ENCODE measurements around the gene PAXIP1.
"Not testable (repeated sequence)": the region's sequence is repeated elsewhere in the genome, so short reads cannot be mapped to it uniquely, and the experiment has no call there.

The PAXIP1 gene

DNA sequence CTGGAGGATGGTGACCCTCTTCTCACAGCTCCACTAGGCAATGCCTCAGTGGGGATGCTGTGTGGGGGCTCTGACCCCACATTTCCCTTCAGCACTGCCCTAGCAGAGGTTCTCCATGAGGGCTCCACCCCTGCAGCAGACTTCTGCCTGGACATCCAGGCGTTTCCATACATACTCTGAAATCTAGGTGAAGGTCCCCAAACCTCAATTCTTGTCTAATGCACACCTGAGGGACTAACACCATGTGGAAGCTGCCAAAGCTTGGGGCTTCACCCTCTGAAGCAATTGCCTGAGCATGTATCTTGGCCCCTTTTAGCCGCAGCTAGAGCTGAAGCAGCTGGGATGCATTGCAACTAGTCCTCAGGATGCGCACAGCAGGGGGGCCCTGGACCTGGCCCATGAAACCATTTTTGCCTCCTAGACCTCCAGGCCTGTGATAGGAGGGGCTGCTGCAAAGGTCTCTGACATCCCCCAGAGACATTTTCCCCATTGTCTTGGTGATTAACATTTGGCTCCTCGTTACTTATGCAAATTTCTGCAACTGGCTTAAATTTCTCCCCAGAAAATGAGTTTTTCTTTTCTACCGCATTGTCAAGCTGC, 68.5 kb downstream of the PAXIP1 start:
- not testable (repeated sequence) for DNase-seq

DNA sequence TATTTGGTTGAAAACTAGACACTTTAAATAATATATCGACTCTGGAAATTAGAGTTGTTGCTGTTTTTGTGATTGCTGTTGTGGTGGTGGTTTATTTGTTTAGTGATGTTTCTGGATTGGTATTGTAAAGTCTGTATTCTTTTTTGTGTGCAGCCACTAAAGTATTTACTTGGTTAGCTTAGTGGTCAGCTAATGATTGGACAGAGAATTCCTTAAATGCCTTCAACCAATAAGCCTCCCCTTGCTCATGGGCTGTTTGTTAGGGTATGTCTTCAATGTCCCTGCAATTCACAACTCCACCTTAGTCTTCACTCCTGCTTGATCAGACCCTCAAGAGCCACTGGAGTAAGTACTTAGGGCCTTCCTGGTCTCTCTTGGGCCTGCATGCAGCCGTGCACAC, 71.0 kb downstream of the PAXIP1 start:
- DNase-seq, result no peak

DNA sequence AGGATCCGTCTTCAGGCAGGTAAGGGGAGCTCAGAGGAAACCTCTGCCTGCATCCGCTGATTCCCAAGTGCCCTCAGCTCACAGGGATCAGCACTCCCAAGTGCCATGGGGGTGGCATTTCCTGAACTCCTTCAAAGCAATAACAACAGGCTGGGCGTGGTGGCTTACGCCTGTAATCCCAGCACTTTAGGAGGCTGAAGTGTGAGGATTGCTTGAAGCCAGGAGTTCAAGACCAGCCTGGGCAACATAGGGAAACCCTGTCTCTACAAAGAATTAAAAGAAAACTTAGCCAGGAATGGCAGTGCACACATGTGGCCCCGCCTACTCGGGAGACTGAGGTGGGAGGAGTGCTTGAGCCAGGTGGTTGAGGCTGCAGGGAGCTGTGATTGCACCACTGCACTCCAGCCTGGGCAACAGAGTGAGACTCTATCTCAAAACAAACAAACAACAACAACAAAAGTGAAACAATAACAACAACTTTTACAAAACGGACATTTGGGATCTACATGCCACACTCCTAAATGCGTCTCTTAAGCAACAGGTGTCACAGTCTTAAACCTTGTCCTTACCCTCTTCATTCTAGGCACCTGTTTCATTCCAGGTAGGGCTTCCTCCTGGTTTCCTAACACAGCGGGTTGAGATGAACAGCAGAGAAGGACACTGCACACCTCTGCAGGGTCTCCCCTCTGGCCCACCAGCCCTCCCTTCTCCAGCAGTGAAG, 73.8 kb downstream of the PAXIP1 start:
- no peak for DNase-seq

DNA sequence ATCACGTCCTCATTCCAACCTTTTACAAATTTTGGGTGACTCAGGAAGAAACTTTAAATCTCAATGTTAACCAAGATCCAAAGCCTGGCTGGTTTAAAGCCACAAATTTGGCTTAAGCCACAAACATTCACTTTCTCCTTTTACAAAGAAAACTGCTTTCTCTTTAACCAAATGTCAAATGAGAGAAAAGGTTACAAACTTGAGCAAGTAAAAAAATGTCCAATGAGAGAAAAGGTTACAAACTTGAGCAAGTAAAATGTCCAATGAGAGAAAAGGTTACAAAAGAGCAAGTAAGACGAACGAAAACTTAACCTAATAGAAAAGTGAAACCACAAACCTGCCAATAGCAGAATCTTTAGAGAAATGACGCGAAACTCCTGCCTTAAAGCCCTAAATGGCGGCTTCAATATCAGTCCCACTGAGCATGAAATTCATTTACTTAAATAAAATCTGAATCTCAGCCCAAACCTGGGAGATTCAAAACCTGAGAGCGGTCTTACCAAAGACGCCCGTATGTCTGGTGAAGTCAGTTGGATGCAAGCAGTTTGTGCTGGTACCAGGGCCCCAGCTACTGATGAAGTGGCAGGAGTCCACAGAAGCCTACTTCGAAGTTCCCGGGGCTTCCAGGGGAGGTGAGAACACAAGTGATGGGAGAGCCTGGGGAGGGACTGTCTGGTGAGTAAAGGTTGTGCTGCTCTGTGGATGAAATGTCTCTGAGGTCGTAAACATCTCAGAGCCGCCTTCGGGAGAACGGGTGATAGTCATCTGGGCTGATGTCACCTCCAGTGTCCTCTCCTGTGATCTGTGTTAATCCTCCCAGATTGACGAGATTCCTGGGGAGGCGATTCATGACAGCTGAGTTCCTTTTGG, 74.6 kb downstream of the PAXIP1 start:
- DNase-seq, result peak; percentile 96

- DNase-seq, result peak; percentile 95
Observed at GRCh38 chr7:154927624-154928125, 75.2 kb downstream of the PAXIP1 start.

DNA sequence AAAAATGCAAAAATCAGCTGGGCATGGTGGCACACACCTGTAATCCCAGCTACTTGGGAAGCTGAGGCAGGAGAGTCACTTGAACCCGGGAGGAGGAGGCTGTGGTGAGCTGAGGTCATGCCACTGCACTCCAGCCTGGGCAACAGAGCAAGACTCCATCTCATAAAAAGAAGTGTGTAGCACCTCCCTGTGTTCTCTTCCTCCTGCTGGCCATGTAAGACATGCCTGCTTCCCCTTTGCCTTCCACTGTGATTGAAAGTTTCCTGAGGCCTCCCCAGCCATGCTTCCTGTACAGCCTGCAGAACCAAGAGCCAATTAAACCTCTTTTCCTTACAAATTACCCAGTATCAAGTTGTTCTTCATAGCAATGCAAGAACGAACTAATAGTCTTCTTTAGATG, 80.5 kb downstream of the PAXIP1 start:
- DNase-seq, result not testable (repeated sequence)

DNA sequence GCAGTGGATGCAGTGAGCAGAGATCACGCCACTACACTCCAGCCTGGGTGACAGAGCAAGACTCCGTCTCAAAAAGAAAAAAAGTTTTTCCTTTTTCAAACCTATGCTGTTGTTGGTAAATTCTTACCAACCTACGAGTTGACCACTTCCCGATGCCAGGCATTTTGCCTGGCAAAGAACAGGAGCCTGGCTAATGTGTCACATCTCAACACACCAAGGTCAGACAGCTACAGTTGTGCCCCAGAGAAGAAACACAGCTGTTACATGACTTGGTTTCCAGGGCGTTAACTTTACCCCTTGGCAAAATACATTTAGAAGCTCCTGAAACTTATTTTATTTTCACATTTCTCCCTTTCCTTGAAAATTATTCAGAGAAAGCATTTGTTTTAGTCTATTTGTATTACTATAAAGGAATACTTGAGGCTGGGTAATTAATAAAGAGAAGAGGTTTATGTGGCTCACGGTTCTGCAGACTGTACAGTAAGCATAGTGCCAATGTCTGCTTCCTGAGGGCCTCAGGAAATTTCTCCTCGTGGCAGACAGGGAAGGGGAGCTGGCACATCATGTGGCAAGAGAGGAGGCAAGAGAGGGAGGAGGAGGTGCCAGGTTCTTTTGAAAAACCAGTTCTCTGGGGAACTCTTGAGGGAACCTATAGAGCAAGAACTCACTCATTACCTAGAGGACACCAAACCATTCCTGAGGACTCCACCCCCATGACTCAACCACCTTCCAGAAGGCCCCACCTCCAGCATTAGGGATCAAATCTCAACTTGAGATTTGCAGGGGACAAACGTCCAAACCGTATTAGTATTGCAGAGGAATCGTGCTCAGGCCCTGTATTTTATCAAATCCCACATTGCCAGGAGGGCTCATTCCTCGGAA, 83.3 kb downstream of the PAXIP1 start:
- DNase-seq, result no peak

DNA sequence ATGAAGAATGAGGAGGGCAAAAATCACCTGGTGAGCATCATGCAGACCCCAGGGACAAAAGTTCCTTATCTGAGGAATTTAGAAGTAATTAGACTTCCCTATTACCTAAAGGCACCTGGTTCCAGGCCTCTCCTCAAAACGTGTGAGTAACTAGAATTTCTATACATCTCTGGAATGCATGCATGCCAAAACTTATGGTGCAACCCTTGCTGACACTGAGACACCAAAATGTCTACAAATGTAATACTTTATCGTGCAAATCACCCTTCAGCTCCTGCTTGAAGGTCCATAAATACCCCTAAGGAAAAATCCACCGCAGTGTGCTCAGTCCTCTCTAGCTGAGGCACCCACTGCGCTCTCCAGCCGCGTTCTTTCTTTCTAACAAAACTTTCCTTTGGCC, 84.2 kb downstream of the PAXIP1 start:
- no peak for DNase-seq

GRCh38 chr7:154918266-154918665, 84.7 kb downstream of the PAXIP1 start:
- no peak for DNase-seq

DNA sequence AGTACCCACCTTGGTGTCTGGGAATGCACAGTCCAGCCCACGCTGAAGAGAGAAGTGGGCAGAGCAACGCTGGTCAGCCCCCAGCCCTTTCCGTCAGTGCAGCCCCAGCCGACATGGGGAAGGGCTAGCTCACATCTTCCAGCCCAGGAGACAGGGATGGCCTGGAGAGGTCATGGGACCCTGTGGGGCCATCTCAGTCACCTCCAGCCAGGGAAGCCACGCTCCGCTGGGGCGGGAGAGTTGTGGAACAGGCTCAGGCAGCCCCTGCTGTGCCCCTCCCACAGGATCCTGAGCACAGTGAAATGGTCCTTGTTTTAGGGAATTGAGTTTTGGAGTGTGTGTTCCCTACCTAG, 85.1 kb downstream of the PAXIP1 start:
- no peak for DNase-seq

GRCh38 chr7:154916856-154917807, 85.8 kb downstream of the PAXIP1 start:
- DNase-seq, result no peak

GRCh38 chr7:154916381-154916780, 86.5 kb downstream of the PAXIP1 start:
- DNase-seq, result no peak

DNA sequence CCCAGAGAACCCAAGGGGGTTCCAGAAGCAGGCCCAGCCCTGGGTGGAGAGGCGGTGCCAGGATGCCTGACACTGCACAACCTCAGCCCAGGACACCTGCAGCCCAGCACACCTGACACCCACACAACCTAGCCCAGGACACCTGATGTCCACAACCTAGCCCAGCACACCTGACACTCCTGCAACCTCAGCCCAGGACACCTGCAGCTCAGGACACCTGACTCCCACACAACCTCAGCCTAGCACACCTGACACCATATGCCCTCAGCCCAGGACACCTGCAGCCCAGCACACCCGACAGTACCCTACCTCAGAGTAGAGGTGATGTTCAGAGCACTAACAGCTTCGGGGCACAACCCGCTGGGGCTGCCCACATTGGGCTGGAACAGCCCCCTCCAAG, 87.3 kb downstream of the PAXIP1 start:
- DNase-seq, result no peak

- DNase-seq, result peak; percentile 35
Observed at GRCh38 chr7:154914996-154915380, 87.9 kb downstream of the PAXIP1 start.

GRCh38 chr7:154914308-154914995, 88.5 kb downstream of the PAXIP1 start:
- DNase-seq, result no peak

- DNase-seq, result peak; percentile 83
Observed at GRCh38 chr7:154913638-154914307, 89.2 kb downstream of the PAXIP1 start.

DNA sequence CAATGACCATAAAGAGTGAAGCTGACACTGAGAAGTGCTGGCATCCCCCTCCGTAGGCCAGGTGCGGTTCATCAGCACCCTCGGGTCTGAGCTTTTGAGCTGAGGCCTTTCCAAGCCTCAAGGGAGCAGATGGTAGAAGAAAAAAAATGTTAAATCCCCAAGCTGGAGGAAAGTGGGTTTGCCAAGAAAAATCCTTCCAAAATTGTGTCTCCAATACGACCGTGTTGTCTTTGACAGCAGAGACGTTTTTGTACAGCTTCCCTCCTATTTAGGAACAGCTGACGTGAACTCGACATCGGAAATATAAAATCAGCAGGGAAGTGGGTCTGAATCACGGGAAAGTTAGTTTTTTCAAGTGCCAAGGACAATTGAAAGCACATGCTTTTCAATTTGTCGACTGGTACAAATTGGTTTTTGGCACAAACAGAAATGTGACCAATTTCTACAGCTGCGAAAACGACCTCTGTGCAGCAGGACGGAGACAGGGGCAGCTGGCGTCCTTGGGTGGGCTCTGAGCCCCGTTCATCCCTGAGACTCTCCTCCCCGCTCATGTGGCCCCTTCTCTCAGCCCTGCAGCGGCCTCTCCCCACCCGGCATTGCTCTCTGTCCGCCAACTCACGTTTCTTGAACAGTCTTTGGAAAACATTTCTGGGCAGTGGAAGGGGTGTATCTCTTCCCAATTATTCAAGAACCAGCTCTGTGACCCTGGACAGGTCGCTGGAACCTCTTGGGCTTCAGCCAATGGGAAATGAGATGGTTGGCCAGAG, 89.9 kb downstream of the PAXIP1 start:
- DNase-seq, result no peak

- no peak for DNase-seq
Observed at GRCh38 chr7:154911862-154912455, 91.0 kb downstream of the PAXIP1 start.

GRCh38 chr7:154911411-154911810, 91.5 kb downstream of the PAXIP1 start:
- no peak for DNase-seq

All from hematopoietic multipotent progenitor cell treated with erythropoietin and hydrocortisone succinate and interleukin-3 and kit ligand, for 4 days (in vitro differentiated cells).